Transverse colon (tissue), 4 donors: ENCODE measurements around the gene IER2. TPM values are rescaled to one million over a fixed set of nuclear protein-coding genes. Genes with fewer than 3 reads are reported as not detected.
A peak's percentile ranks its signal among the peaks of the same experiment; 100 is the strongest.

Experiments
- DNase-seq: peaks from one replicate; pipeline ENCODE4 v3.0.0-alpha.2; 2019
- H3K27ac ChIP-seq, 4 donors: fragments of 200-600 bp; sonication (generic); 2 replicates each; pipeline ENCODE4 v1.5.1; 2016 to 2018; ENCODE audit warnings: inconsistent platforms in 4 of 4
- H3K27me3 ChIP-seq: fragments of 200-600 bp; sonication (generic); 2 replicates; pipeline ENCODE4 v1.5.1; 2017; ENCODE audit warnings: inconsistent platforms
- H3K36me3 ChIP-seq, 4 donors: fragments of 200-600 bp; sonication (generic); 2 replicates each; pipeline ENCODE4 v1.5.1; 2017 to 2019; ENCODE audit warnings: inconsistent platforms in 4 of 4
- H3K4me1 ChIP-seq, 4 donors: fragments of 200-600 bp; sonication (generic); 2 replicates each; pipeline ENCODE4 v1.5.1; 2017 to 2020; ENCODE audit warnings: inconsistent platforms in 4 of 4
- H3K4me3 ChIP-seq, 4 donors: fragments of 200-600 bp; sonication (generic); 1 replicate in 1 of 4; 2 replicates in 3 of 4; pipeline versions ENCODE4 v1.5.1 to v1.6.1; 2017 to 2019; ENCODE audit warnings: inconsistent platforms in 4 of 4
- H3K9me3 ChIP-seq, 2 donors: fragments of 200-600 bp; sonication (generic); 2 replicates each; pipeline ENCODE4 v1.5.1; 2017 to 2019; ENCODE audit warnings: inconsistent platforms in 2 of 2
- CTCF ChIP-seq, 5 experiments: fragments of 200-600 bp in 3 of 5; fragments of 450-650 bp in 2 of 5; sonication (generic) in 3 of 5; IDR thresholded peaks; 1 replicate in 2 of 5; 2 replicates in 3 of 5; pipeline ENCODE4 v1.5.1; 2016 to 2017; ENCODE audit warnings: antibody characterized with exemption in 5 of 5, inconsistent platforms in 3 of 5, mild to moderate bottlenecking in 2 of 5, moderate library complexity in 1 of 5
- EP300 ChIP-seq: sonication (generic); formaldehyde crosslinking; IDR thresholded peaks from one replicate; pipeline ENCODE4 v1.6.1; 2017; ENCODE audit warnings: antibody characterized with exemption, low read depth
- POLR2A ChIP-seq: fragments of 450-650 bp; IDR thresholded peaks from one replicate; pipeline ENCODE4 v1.6.1; 2016; ENCODE audit warnings: antibody characterized with exemption, mild to moderate bottlenecking, moderate library complexity
- POLR2AphosphoS5 ChIP-seq, 3 donors: sonication (generic); formaldehyde crosslinking; IDR thresholded peaks; one replicate each; pipeline ENCODE4 v1.6.1; 2016; ENCODE audit warnings: antibody characterized with exemption in 3 of 3
- WGBS, 2 donors: methylation state at CpG; one replicate each; pipeline ENCODE4 v1.1.5; 2018; ENCODE audit warnings: low coverage in 1 of 2; 5-methylcytosine and 5-hydroxymethylcytosine counted together
- in situ Hi-C, 4 donors: fragments of 200-750 bp; cut with MboI; loops; one replicate each; pipeline versions ENCODE4 v1.15.0 to v1.15.1; 2017; ENCODE audit warnings: low sequenced_read_pairs in 3 of 4, low pct_ligation_motif_present in 1 of 4, low pct_unique_long_range_greater_than_20kb in 1 of 4
- intact Hi-C: fragments of 100-400 bp; cut with DNase I; formaldehyde crosslinking; loops from one replicate; pipeline ENCODE4 v1.15.1; 2023; ENCODE audit warnings: low total_unique reads
- total RNA-seq, 4 donors: library from RNA; depleted of rRNA; stranded (reverse); fragments of >200 nt; gene quantifications; one replicate each; pipeline ENCODE4 v1.1.0, GENCODE V29; 2016

IER2 gene
- total RNA-seq, 4 donors from 2014 or later, result 184 to 503 (median 244) TPM

GRCh38 chr19:13169769-13170168 is 19.6 kb downstream of the IER2 start:
- Histone ChIP-seq H3K9me3 (no peaks in the 10 kb centered on the region), H3K4me1 (peaks cover 20 to 74% (median 52%) of the 10 kb centered on the region in 4 donors), H3K27ac (peak overlapping the region; percentile 49 to 98 (median 96)), H3K27me3 (no peaks in the 10 kb centered on the region), H3K4me3 (no peak overlapping the region), H3K36me3 (no peaks in the 10 kb centered on the region)
- peak; percentile 60 for DNase-seq
- intact Hi-C loops, result no loop called here
- in situ Hi-C loops, result no loop called here
- TF ChIP-seq POLR2A, result no peak
- TF ChIP-seq POLR2AphosphoS5 (IDR thresholded peaks at IDR 0.05), result no peak
- no peak for TF ChIP-seq CTCF (IDR thresholded peaks at IDR 0.05)
- no peak for TF ChIP-seq EP300
- 62% methylated on average over 5 of the region's 5 CpGs; no CpG with 5 or more reads in 1 of the 2 donors for WGBS, 2 donors

- Histone ChIP-seq H3K4me3 (no peak overlapping the region), H3K27ac (no peak overlapping the region), H3K36me3 (no peaks in the 10 kb centered on the region), H3K4me1 (peaks cover 13 to 60% (median 40%) of the 10 kb centered on the region in 4 donors), H3K9me3 (no peaks in the 10 kb centered on the region), H3K27me3 (no peaks in the 10 kb centered on the region)
- in situ Hi-C loops (no loop called here), intact Hi-C loops (no loop called here)
- no peak for DNase-seq
- TF ChIP-seq EP300, result no peak
- TF ChIP-seq POLR2AphosphoS5 (IDR thresholded peaks at IDR 0.05), result no peak
- TF ChIP-seq CTCF (IDR thresholded peaks at IDR 0.05), result no peak
- TF ChIP-seq POLR2A, result no peak
- WGBS, 2 donors, result 90 to 91% methylated on average over 7 of the region's 7 CpGs
Measured at GRCh38 chr19:13171146-13171545, 20.9 kb downstream of the IER2 start.

- WGBS, 2 donors, result 34 to 50% methylated on average over 9 to 18 of the region's 18 CpGs
- H3K27me3 ChIP-seq, result no peaks in the 10 kb centered on the region
- H3K9me3 ChIP-seq, result no peaks in the 10 kb centered on the region
- H3K4me3 ChIP-seq, result no peak overlapping the region
- DNase-seq, result peak; percentile 85
- TF ChIP-seq EP300, result no peak
- peak in 2 of 3 donors; percentile 6 to 46 for TF ChIP-seq POLR2AphosphoS5 (IDR thresholded peaks at IDR 0.05)
- no peak for TF ChIP-seq CTCF (IDR thresholded peaks at IDR 0.05)
- in situ Hi-C loops, result no loop called here
- H3K4me1 ChIP-seq, result peaks cover 8 to 47% (median 28%) of the 10 kb centered on the region in 4 donors
- peak overlapping the region; percentile 59 to 78 (median 70) for H3K27ac ChIP-seq
- intact Hi-C loops, result no loop called here
- H3K36me3 ChIP-seq, result no peaks in the 10 kb centered on the region
Measured at GRCh38 chr19:13172346-13173138, 22.3 kb downstream of the IER2 start.

- no peaks in the 10 kb centered on the region for H3K36me3 ChIP-seq
- intact Hi-C loops (no loop called here), in situ Hi-C loops (no loop called here)
- no peaks in the 10 kb centered on the region for H3K9me3 ChIP-seq
- 84 to 100% methylated on average over 1 to 12 of the region's 12 CpGs for WGBS, 2 donors
- H3K4me1 ChIP-seq, result peaks cover 8 to 45% (median 24%) of the 10 kb centered on the region in 4 donors
- peak overlapping the region; percentile 59 to 78 (median 70) for H3K27ac ChIP-seq
- H3K4me3 ChIP-seq, result no peak overlapping the region
- no peak for DNase-seq
- TF ChIP-seq POLR2A (no peak), CTCF (IDR thresholded peaks at IDR 0.05) (no peak), POLR2AphosphoS5 (IDR thresholded peaks at IDR 0.05) (no peak), EP300 (no peak)
- H3K27me3 ChIP-seq, result no peaks in the 10 kb centered on the region
Measured at GRCh38 chr19:13173139-13173737, 23.0 kb downstream of the IER2 start.
